ENCODE data around the gene NCOA3.
"Not testable (repeated sequence)": the region's sequence is repeated elsewhere in the genome, so short reads cannot be mapped to it uniquely, and the experiment has no call there.

The NCOA3 gene

DNA sequence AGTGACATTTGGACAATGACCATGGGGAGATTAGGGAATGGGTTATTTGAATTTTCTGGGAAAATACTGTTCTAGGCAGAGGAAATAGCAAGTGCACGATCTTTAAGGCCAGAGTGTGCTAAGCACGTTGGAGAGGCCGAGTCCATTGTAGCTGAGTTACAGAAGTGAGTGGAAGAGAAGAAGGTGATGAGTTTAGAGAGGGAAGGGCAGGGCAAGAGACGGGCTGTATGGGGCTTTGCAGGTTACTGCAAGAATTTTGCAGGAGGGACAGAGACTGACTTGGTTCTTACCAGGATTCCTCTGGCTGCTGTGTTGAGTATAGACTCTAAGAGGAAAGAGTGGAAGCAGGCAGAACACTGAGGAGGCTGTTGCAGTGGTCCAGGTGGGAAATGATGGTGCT lies 1.1 kb upstream of the NCOA3 start:
- DNase-seq (ENCODE audit: low read depth in 2 of 2) = no peak

- no peak for DNase-seq (ENCODE audit: low read depth in 2 of 2)
Observed at GRCh38 chr20:47501116-47501481, 588 bp upstream of the NCOA3 start.

DNA sequence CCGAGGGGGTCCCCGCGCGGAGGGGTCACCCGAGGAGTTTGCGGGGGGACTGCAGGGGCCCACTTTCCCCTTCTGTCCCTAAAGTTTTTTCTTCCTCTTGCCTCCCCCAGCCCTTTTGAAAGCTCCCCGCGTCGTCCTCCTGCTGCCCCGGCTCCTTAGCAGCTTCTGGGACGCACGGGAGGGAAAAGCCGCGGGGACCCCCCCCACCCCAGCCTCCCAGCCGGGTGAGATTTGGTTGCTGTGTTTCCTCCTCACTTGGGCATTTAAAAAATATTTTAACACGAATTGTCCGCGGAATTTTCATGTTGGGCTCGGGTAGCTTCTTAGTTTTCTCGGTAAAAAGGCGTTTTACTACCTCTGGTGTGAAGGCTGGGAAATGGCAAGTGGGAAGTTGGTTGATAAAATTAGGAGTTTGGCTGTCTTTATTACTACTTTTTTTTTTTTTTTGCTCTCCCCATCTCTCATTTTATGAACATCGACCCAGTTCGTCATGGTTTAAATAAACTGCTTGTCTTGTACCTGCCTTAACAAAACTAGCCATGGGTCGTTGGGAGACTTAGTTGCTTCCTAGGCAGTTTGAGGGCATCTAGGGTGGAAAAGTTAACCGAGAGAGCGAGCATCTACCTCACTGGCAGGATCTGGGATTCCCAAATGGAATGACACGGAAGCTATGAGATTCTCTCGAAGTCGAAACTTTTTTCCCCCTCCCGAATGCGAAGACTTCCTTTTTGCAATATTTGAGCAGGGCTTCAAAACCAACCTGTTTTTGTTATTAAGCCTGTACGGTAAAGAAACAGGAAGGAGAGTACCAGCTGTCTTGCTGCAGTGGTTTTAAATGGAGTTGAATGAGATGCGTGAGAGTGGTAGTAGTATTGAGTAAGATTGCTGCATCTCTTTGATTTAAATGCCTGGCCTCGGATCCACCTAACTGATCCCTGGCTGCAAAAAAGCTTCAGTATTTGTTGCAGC lies 868 bp downstream of the NCOA3 start:
- DNase-seq (ENCODE audit: low read depth in 2 of 2) = peak in 1 of 2 experiments; percentile 11

DNA sequence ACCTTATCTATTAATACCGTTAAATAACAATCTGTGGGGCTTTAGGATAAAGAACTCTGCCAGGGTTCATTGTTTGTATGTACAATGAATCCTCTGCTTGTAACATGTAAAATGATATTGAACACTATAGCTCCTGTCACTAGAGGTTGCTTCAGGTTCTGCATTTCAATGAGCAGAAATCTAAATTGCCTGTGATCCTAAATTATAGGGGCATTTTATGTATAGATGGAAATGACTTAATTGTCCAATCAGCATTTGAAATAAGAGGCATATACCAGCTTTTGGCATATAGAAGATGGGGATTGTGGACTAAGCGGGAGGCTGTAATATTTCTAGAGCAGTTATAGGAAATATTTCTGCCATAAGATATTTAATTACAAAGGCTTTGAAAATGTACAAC lies 2.0 kb downstream of the NCOA3 start:
- DNase-seq (ENCODE audit: low read depth in 2 of 2) = no peak

- no peak for DNase-seq (ENCODE audit: low read depth in 2 of 2)
Observed at GRCh38 chr20:47506335-47506734, 4.6 kb downstream of the NCOA3 start.

DNA sequence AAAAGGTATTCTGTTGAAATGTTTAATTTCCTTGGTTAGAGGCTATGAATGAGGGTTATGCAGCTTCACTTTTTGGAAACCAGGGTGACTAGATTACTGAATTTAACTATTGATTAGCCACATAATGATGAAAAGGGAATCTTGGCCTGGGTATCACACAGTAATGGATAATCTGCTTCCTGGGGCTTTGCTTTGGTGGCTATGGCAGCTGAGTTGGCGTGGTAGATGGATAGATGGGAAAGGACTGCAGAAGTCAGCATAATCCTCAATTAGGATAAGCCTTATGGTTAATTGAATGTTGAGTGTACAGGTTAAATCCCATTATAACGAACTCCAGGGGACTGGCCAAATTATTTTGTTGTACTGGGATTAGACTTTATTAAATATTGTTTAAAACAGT lies 5.2 kb downstream of the NCOA3 start:
- no peak for DNase-seq (ENCODE audit: low read depth in 2 of 2)

GRCh38 chr20:47507275-47507981 lies 5.7 kb downstream of the NCOA3 start:
- not testable (repeated sequence) for DNase-seq (ENCODE audit: low read depth in 2 of 2)

DNA sequence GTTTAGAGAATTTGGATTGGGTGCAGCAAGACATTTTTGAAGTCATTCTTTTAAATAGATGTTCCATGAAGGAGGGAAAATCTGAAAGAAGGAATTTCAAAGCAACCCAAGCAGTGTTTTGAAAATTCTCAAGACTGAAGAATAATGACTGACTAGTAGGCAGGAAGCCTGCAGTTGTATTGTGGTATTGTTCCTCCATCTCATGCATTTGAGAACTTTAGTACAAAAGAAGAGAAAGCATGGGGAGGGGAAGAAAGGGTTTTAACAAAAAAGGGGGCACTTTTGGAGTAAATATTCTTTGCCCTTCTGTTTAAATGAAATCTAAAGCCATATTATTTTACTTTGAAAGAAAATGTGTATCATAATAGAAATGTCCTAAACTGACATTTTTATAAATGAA lies 6.6 kb downstream of the NCOA3 start:
- DNase-seq (ENCODE audit: low read depth in 2 of 2) = no peak

GRCh38 chr20:47509104-47509661 lies 7.5 kb downstream of the NCOA3 start:
- no peak for DNase-seq (ENCODE audit: low read depth in 2 of 2)

DNA sequence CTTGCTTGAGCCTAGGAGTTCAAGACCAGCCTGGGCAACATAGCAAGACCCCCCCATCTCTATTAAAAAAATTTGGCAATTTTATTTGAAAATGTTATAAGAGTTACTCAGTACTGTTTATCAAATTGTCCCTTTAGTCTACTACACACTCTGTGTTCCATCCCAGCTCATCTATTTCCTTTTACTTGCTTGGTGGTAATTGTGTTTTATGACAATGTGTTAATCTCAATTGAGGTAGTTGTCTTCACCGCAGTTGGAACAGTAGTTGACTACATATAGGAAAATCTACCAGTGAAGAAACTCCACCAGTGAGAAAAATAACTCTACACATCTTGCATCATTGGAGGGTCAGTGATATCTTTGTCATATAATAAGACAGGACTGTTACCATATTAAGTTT lies 8.0 kb downstream of the NCOA3 start:
- no peak for DNase-seq (ENCODE audit: low read depth in 2 of 2)

- no peak for DNase-seq (ENCODE audit: low read depth in 2 of 2)
Observed at GRCh38 chr20:47515843-47516242, 14.2 kb downstream of the NCOA3 start.

- no peak for DNase-seq (ENCODE audit: low read depth in 2 of 2)
Observed at GRCh38 chr20:47521059-47521808, 19.5 kb downstream of the NCOA3 start.

GRCh38 chr20:47524015-47524784 lies 22.5 kb downstream of the NCOA3 start:
- no peak for DNase-seq (ENCODE audit: low read depth in 2 of 2)

GRCh38 chr20:47527004-47527800 lies 25.5 kb downstream of the NCOA3 start:
- DNase-seq (ENCODE audit: low read depth in 2 of 2) = no peak

- DNase-seq (ENCODE audit: low read depth in 2 of 2) = peak in 1 of 2 experiments; percentile 25
Observed at GRCh38 chr20:47529840-47530239, 28.2 kb downstream of the NCOA3 start.

- no peak for DNase-seq (ENCODE audit: low read depth in 2 of 2)
Observed at GRCh38 chr20:47531458-47531857, 29.8 kb downstream of the NCOA3 start.

- no peak for DNase-seq (ENCODE audit: low read depth in 2 of 2)
Observed at GRCh38 chr20:47532002-47532401, 30.3 kb downstream of the NCOA3 start.

GRCh38 chr20:47533518-47534062 lies 31.9 kb downstream of the NCOA3 start:
- DNase-seq (ENCODE audit: low read depth in 2 of 2) = no peak

- no peak for DNase-seq (ENCODE audit: low read depth in 2 of 2)
Observed at GRCh38 chr20:47534405-47534804, 32.7 kb downstream of the NCOA3 start.

DNA sequence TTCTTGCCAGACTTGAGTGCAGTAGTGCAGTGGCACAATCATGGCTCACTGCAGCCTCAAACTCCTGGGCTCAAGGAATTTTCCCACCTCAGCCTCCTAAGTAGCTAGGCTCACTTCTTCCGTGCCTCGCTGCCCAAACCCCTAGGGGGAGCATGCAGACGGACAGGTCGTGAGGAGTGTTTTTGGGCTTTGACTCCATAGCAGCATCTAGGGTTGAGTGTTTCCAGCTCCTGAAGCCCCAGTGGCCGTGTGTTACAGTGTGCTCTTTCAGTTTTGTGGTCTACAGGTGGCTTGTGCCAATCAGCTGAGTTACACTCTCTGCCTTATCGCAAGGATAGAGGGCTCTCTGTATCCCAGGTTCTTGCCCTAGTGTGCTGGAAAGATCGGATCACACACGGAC lies 33.4 kb downstream of the NCOA3 start:
- DNase-seq (ENCODE audit: low read depth in 2 of 2) = no peak

All from fibroblast of skin of left quadriceps (primary cell).